ENCODE results near the gene SLC35C1. TPM values are rescaled to one million over a fixed set of nuclear protein-coding genes. Genes with fewer than 3 reads are reported as not detected.
A peak's percentile ranks its signal among the peaks of the same experiment; 100 is the strongest.

SLC35C1 gene
- total RNA-seq, 4 donors from 2014 or later: 3.8 to 12.1 (median 7.0) TPM

DNA sequence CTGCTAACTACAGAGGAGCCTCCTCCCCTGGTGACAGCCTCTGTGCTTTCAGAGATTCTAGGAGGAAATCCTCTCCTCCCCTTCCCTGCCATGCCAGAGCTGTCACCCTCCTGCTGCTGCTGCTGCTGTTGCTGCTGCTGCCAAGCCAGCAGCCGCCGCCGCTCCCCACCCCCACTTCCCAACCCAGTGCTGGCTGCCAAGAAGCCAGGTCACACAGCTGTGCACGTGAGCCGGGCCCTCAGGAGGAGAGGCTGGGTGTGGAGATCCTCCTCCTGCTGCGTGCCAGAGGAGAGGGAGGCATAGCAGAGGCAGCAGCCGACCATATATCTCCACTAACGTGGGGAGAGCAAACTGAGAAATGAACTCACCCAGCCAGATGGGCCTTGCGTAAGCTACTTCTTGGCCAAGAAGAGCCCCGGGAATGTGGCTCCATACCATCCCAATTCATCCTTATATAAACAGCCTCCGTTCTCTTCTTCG, 54.8 kb downstream of the SLC35C1 start:
- no peak overlapping the region for H3K4me3 ChIP-seq (ENCODE audit: low read depth, poor library complexity, severe bottlenecking)
- 12 to 19% methylated on average over 12 of the region's 12 CpGs for WGBS, 2 donors
- TF ChIP-seq POLR2A (IDR thresholded peaks at IDR 0.05): no peak
- TF ChIP-seq, protein P1, sequence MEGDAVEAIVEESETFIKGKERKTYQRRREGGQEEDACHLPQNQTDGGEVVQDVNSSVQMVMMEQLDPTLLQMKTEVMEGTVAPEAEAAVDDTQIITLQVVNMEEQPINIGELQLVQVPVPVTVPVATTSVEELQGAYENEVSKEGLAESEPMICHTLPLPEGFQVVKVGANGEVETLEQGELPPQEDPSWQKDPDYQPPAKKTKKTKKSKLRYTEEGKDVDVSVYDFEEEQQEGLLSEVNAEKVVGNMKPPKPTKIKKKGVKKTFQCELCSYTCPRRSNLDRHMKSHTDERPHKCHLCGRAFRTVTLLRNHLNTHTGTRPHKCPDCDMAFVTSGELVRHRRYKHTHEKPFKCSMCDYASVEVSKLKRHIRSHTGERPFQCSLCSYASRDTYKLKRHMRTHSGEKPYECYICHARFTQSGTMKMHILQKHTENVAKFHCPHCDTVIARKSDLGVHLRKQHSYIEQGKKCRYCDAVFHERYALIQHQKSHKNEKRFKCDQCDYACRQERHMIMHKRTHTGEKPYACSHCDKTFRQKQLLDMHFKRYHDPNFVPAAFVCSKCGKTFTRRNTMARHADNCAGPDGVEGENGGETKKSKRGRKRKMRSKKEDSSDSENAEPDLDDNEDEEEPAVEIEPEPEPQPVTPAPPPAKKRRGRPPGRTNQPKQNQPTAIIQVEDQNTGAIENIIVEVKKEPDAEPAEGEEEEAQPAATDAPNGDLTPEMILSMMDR (IDR thresholded peaks at IDR 0.05): no peak
- intact Hi-C loops (cut with DNase I; ENCODE audit: low total_unique reads): no loop called here
- peak; percentile 90 to 98 for DNase-seq (ENCODE audit: low spot score in 2 of 2)

DNA sequence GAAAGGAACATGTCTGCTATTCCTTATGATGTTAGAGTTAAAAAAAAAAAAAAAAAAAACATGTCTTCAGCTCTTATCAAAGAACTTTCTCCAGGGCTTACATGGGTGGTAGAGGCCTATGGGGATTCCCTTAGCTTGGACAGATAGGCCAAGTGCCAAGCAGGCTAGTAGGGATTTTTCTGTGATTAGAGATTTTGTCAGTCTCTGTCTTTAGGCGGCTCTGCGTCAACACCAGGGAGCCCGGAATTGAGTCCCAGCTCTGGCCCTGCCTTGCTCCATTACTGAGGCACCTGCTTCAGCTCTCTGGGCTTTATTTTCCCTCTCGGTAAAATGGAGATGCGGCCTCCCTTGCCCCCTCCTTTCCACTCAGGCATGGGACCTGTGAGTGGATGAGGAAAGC, 55.4 kb downstream of the SLC35C1 start:
- TF ChIP-seq POLR2A (IDR thresholded peaks at IDR 0.05): no peak
- TF ChIP-seq, protein P1 (IDR thresholded peaks at IDR 0.05): no peak
- WGBS, 2 donors: 80 to 90% methylated on average over 5 of the region's 5 CpGs
- intact Hi-C loops (cut with DNase I; ENCODE audit: low total_unique reads): no loop called here
- no peak overlapping the region for H3K4me3 ChIP-seq (ENCODE audit: low read depth, poor library complexity, severe bottlenecking)
- peak in 1 of 2 donors; percentile 66 for DNase-seq (ENCODE audit: low spot score in 2 of 2)

DNA sequence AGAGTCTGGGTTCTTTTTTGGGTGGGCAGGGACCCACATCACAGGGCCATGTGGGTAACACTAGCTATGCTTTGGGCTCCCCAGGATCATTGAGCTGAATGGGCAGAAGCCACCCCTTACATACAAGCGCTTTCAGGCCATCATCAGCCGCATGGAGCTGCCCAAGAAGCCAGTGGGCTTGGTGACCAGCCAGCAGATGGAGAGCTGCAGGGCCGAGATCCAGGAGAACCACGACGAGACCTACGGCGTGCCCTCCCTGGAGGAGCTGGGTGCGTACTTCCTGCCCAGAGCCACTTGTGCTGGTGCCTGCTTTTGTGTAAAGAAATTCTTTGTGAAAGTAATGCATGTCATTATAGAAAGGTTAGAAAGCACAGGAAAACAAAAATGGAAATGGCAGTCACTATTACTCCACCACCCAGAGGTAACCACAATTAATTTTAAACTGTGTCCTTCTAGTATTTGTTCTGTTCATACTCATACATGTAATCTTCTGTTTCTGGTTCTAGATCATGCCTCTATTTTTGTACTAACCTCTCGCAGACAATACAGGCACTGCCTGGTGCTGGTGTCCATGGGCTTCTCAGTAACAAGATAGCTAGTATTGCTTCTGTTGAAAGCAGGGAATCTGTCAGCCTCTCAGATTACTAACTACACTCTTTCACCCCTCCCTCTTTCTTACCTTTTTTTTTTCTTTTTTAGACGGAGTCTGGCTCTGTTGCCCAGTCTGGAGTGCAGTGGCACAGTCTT, 56.0 kb downstream of the SLC35C1 start:
- TF ChIP-seq POLR2A (IDR thresholded peaks at IDR 0.05): no peak
- TF ChIP-seq, protein P1 (IDR thresholded peaks at IDR 0.05): no peak
- 85 to 88% methylated on average over 10 of the region's 10 CpGs for WGBS, 2 donors
- no peak overlapping the region for H3K4me3 ChIP-seq (ENCODE audit: low read depth, poor library complexity, severe bottlenecking)
- peak in 1 of 2 donors; percentile 74 for DNase-seq (ENCODE audit: low spot score in 2 of 2)
- intact Hi-C loops (cut with DNase I; ENCODE audit: low total_unique reads): no loop called here

Other genes with a start within 250 kb of the SLC35C1 start
- gene CHST1, start 139.5 kb upstream of the SLC35C1 start, total RNA-seq: 1 to 10 TPM in 3 of 4 donors, under 1 TPM in 1; 0.30 to 1.7 (median 1.4) TPM
- 10 to 100 TPM; 59.6 to 92.1 (median 70.1) TPM for gene CRY2, start 42.3 kb downstream of the SLC35C1 start, total RNA-seq
- 1 to 10 TPM; 4.6 to 6.5 (median 5.4) TPM for gene MAPK8IP1, start 80.5 kb downstream of the SLC35C1 start, total RNA-seq
- 1 to 10 TPM in 1 of 4 donors, under 1 TPM in 1, not detected in 2; 0.91 to 2.3 TPM for gene FREY1, start 102.1 kb downstream of the SLC35C1 start, total RNA-seq
- 10 to 100 TPM; 36.7 to 52.8 (median 41.2) TPM for gene PEX16, start 112.7 kb downstream of the SLC35C1 start, total RNA-seq
- gene LARGE2, start 117.5 kb downstream of the SLC35C1 start, total RNA-seq: 10 to 100 TPM; 20.7 to 30.1 (median 25.9) TPM

Measured in lower leg skin (tissue), 4 donors.